Measurements from ENCODE around the gene HAGH.

Gene HAGH

GRCh38 chr16:1768767-1769401, 57.7 kb downstream of the HAGH start:
- in situ Hi-C loops (cut with HindIII; ENCODE audit: low sequenced_read_pairs): no loop called here

GRCh38 chr16:1768061-1768766, 58.4 kb downstream of the HAGH start:
- no peak for TF ChIP-seq CTCF (IDR thresholded peaks at IDR 0.05; ENCODE audit: low read depth, low read length, missing control alignments)
- no peak overlapping the region for H3K4me3 ChIP-seq (ENCODE audit: low read depth, low read length)
- in situ Hi-C loops (cut with HindIII; ENCODE audit: low sequenced_read_pairs): no loop called here
- no peak for DNase-seq (ENCODE audit: low read depth)

More at GRCh38 chr16:1768767-1769401, 57.7 kb downstream of the HAGH start:
- no peak for DNase-seq (ENCODE audit: low read depth)
- TF ChIP-seq CTCF (IDR thresholded peaks at IDR 0.05; ENCODE audit: low read depth, low read length, missing control alignments): no peak
- no peak overlapping the region for H3K4me3 ChIP-seq (ENCODE audit: low read depth, low read length)

- DNase-seq (ENCODE audit: low read depth): no peak
These were observed 59.3 kb downstream of the HAGH start for GRCh38 chr16:1767116-1767994.

GRCh38 chr16:1766701-1767100, 59.9 kb downstream of the HAGH start:
- no peak for TF ChIP-seq CTCF (IDR thresholded peaks at IDR 0.05; ENCODE audit: low read depth, low read length, missing control alignments)
- no peak for DNase-seq (ENCODE audit: low read depth)
- H3K4me3 ChIP-seq (ENCODE audit: low read depth, low read length): no peak overlapping the region
- in situ Hi-C loops (cut with HindIII; ENCODE audit: low sequenced_read_pairs): no loop called here

More at GRCh38 chr16:1767116-1767994, 59.3 kb downstream of the HAGH start:
- no peak overlapping the region for H3K4me3 ChIP-seq (ENCODE audit: low read depth, low read length)
- no peak for TF ChIP-seq CTCF (IDR thresholded peaks at IDR 0.05; ENCODE audit: low read depth, low read length, missing control alignments)
- in situ Hi-C loops (cut with HindIII; ENCODE audit: low sequenced_read_pairs): no loop called here

GRCh38 chr16:1766231-1766630, 60.4 kb downstream of the HAGH start:
- TF ChIP-seq CTCF (IDR thresholded peaks at IDR 0.05; ENCODE audit: low read depth, low read length, missing control alignments): no peak
- no peak overlapping the region for H3K4me3 ChIP-seq (ENCODE audit: low read depth, low read length)
- no peak for DNase-seq (ENCODE audit: low read depth)
- in situ Hi-C loops (cut with HindIII; ENCODE audit: low sequenced_read_pairs): no loop called here

GRCh38 chr16:1765826-1766225, 60.8 kb downstream of the HAGH start:
- DNase-seq (ENCODE audit: low read depth): no peak
- no peak for TF ChIP-seq CTCF (IDR thresholded peaks at IDR 0.05; ENCODE audit: low read depth, low read length, missing control alignments)
- in situ Hi-C loops (cut with HindIII; ENCODE audit: low sequenced_read_pairs): no loop called here
- H3K4me3 ChIP-seq (ENCODE audit: low read depth, low read length): no peak overlapping the region
